ENCODE measurements around the gene SLC5A6. TPM values are rescaled to one million over a fixed set of nuclear protein-coding genes. Genes with fewer than 3 reads are reported as not detected.

SLC5A6 gene
- polyA plus RNA-seq, 3 donors = 8.1 to 21.7 (median 10.2) TPM

GRCh38 chr2:27212626-27213471 is 781 bp upstream of the SLC5A6 start:
- peak overlapping the region; percentile 66 to 86 (median 78) for H3K4me3 ChIP-seq (replicated peaks in 1 of 3; ENCODE audit: low read depth in 2 of 3, low read length in 3 of 3)

More at GRCh38 chr2:27212626-27213471, 781 bp upstream of the SLC5A6 start:
- Histone ChIP-seq H3K27ac (ENCODE audit: low read depth in 1 of 2, low read length in 2 of 2) (peak overlapping the region; percentile 94 to 99), H3K9me3 (replicated peaks in 1 of 2; ENCODE audit: control insufficient read depth in 1 of 2, insufficient read depth in 1 of 2, low read length in 2 of 2) (no peaks in the 10 kb centered on the region), H3K27me3 (ENCODE audit: control insufficient read depth in 2 of 2, insufficient read depth in 2 of 2, low read length in 2 of 2) (no peaks in the 10 kb centered on the region), H3K9ac (ENCODE audit: insufficient read depth, low read length, poor library complexity, severe bottlenecking) (peak overlapping the region; percentile 98), H3K4me2 (replicated peaks; ENCODE audit: extremely low read depth, low read length, poor library complexity, severe bottlenecking) (peak overlapping the region; percentile 80), H2AFZ (ENCODE audit: insufficient read depth, low read depth, low read length, poor library complexity, severe bottlenecking) (peak overlapping the region; percentile 91), H3K4me1 (ENCODE audit: control insufficient read depth in 1 of 2, insufficient read depth in 2 of 2, low read length in 2 of 2) (peaks cover 21 to 31% of the 10 kb centered on the region in 2 donors), H3K79me2 (ENCODE audit: insufficient read depth, low read length) (peaks cover 9% of the 10 kb centered on the region), H3K36me3 (replicated peaks in 1 of 2; ENCODE audit: control insufficient read depth in 1 of 2, insufficient read depth in 2 of 2, low read length in 2 of 2) (peaks cover 7 to 37% of the 10 kb centered on the region in 2 donors), H4K20me1 (ENCODE audit: insufficient read depth, low read length) (no peaks in the 10 kb centered on the region)
- peak overlapping the region; percentile 92 to 98 for H3K4me3 Mint-ChIP-seq
- peaks cover 28% of the 10 kb centered on the region for H3K4me1 Mint-ChIP-seq
- peaks cover 24 to 27% of the 10 kb centered on the region in 2 donors for H3K36me3 Mint-ChIP-seq
- peaks cover 0 to 1% (median 0%) of the 10 kb centered on the region in 3 donors for H3K27me3 Mint-ChIP-seq (ENCODE audit: low read depth in 3 of 3)
- WGBS (ENCODE audit: insufficient coverage) = 7% methylated on average over 19 of the region's 34 CpGs
- no peak for TF ChIP-seq CTCF (IDR thresholded peaks at IDR 0.05)
- peak; percentile 47 to 72 (median 49) for DNase-seq
- peak overlapping the region; percentile 98 to 100 (median 100) for H3K27ac Mint-ChIP-seq
- peaks cover 0 to 3% (median 0%) of the 10 kb centered on the region in 7 donors for H3K9me3 Mint-ChIP-seq
- intact Hi-C loops (cut with micrococcal nuclease) = loop anchor here (1.0 to 5.0 kb wide), 6 partner anchors 79 to 279 kb away; partner anchors contain the start of genes GTF3C2 (in 1 of the 2), KHK (in 1 of the 2), NRBP1 (in 1 of the 2) and PREB (in 1 of the 2)

All from CD14-positive monocyte (primary cell).